Body of pancreas (tissue), 4 donors: ENCODE measurements around the gene CDK14. TPM values are rescaled to one million over a fixed set of nuclear protein-coding genes. Genes with fewer than 3 reads are reported as not detected.

Experiments used
- ATAC-seq: fragments of 150-250 bp; one replicate; pipeline ENCODE4 v1.9.1; 2016
- DNase-seq, 4 donors: peaks; one replicate each; pipeline ENCODE4 v3.0.0-alpha.2; 2019
- H3K27ac ChIP-seq, 4 donors: fragments of 200-600 bp; sonication (generic); 1 replicate in 3 of 4; 2 replicates in 1 of 4; pipeline versions ENCODE4 v1.5.1 to v1.6.1; 2016 to 2019; ENCODE audit warnings: mild to moderate bottlenecking in 1 of 4, mixed read lengths in 1 of 4, moderate library complexity in 1 of 4
- H3K27me3 ChIP-seq, 2 donors: fragments of 200-600 bp; sonication (generic); one replicate each; pipeline ENCODE4 v1.6.0; 2016; ENCODE audit warnings: mild to moderate bottlenecking in 1 of 2
- H3K36me3 ChIP-seq, 2 donors: fragments of 200-600 bp; sonication (generic); replicated peaks in 1 of 2; 2 replicates each; pipeline ENCODE4 v1.5.1; 2016; ENCODE audit warnings: low read depth in 2 of 2; ENCODE audit not compliant: insufficient read depth in 1 of 2
- H3K4me1 ChIP-seq: fragments of 200-600 bp; sonication (generic); one replicate; pipeline ENCODE4 v1.6.0; 2016
- H3K4me3 ChIP-seq, 2 donors: fragments of 200-600 bp; sonication (generic); 1 replicate in 1 of 2; 2 replicates in 1 of 2; pipeline ENCODE4 v1.5.1; 2016 to 2019
- H3K9me3 ChIP-seq, 3 donors: fragments of 200-600 bp; sonication (generic); 1 replicate in 2 of 3; 2 replicates in 1 of 3; pipeline ENCODE4 v1.5.1; 2016
- CTCF ChIP-seq, 7 experiments: fragments of 450-650 bp in 4 of 7; fragments of 200-600 bp in 3 of 7; sonication (generic) in 3 of 7; IDR thresholded peaks; one replicate each; pipeline ENCODE4 v1.5.1; 2016 to 2019; ENCODE audit warnings: antibody characterized with exemption in 7 of 7
- POLR2A ChIP-seq, 3 donors: fragments of 450-650 bp; IDR thresholded peaks; one replicate each; pipeline ENCODE4 v1.6.1; 2016; ENCODE audit warnings: antibody characterized with exemption in 3 of 3, mild to moderate bottlenecking in 2 of 3
- WGBS, 2 donors: methylation state at CpG; one replicate each; pipeline ENCODE4 v1.1.5; 2017; 5-methylcytosine and 5-hydroxymethylcytosine counted together
- intact Hi-C: fragments of 100-400 bp; cut with DNase I; formaldehyde crosslinking; loops from one replicate; pipeline ENCODE4 v1.15.1; 2023
- total RNA-seq, 2 donors: library from RNA; depleted of rRNA; stranded (reverse); fragments of >200 nt; gene quantifications; one replicate each; pipeline ENCODE4 v1.1.0, GENCODE V29; 2016

Gene CDK14
- total RNA-seq, 2 donors from 2014 or later: 21.8 to 35.6 TPM

- ATAC-seq: no peak
These were observed 78.5 kb downstream of the CDK14 start for GRCh38 chr7:90674625-90675024.

GRCh38 chr7:90675982-90676381 is 79.9 kb downstream of the CDK14 start:
- Histone ChIP-seq H3K9me3 (no peaks in the 10 kb centered on the region), H3K27ac (no peak overlapping the region), H3K36me3 (no peaks in the 10 kb centered on the region), H3K4me1 (peaks cover 8% of the 10 kb centered on the region), H3K4me3 (no peak overlapping the region), H3K27me3 (no peaks in the 10 kb centered on the region)
- no peak for DNase-seq
- 91 to 94% methylated on average over 3 of the region's 3 CpGs for WGBS, 2 donors
- intact Hi-C loops: no loop called here
- TF ChIP-seq POLR2A (IDR thresholded peaks at IDR 0.05): no peak
- no peak for TF ChIP-seq CTCF (IDR thresholded peaks at IDR 0.05)
- ATAC-seq: no peak

More at GRCh38 chr7:90674625-90675024, 78.5 kb downstream of the CDK14 start:
- Histone ChIP-seq H3K4me3 (no peak overlapping the region), H3K27ac (no peak overlapping the region), H3K4me1 (peaks cover 8% of the 10 kb centered on the region), H3K27me3 (no peaks in the 10 kb centered on the region), H3K9me3 (no peaks in the 10 kb centered on the region), H3K36me3 (no peaks in the 10 kb centered on the region)
- intact Hi-C loops: no loop called here
- TF ChIP-seq CTCF (IDR thresholded peaks at IDR 0.05): no peak
- no peak for DNase-seq
- 68 to 75% methylated on average over 1 of the region's 1 CpG for WGBS, 2 donors

GRCh38 chr7:90677486-90678404 is 81.6 kb downstream of the CDK14 start:
- no peaks in the 10 kb centered on the region for H3K36me3 ChIP-seq
- no peak overlapping the region for H3K27ac ChIP-seq
- DNase-seq (no peak), ATAC-seq (no peak)
- H3K4me3 ChIP-seq: no peak overlapping the region
- TF ChIP-seq CTCF (IDR thresholded peaks at IDR 0.05) (no peak), POLR2A (IDR thresholded peaks at IDR 0.05) (no peak)
- WGBS, 2 donors: 39% methylated on average over 10 of the region's 10 CpGs
- H3K9me3 ChIP-seq: no peaks in the 10 kb centered on the region
- intact Hi-C loops: no loop called here
- peaks cover 8% of the 10 kb centered on the region for H3K4me1 ChIP-seq
- H3K27me3 ChIP-seq: no peaks in the 10 kb centered on the region

- intact Hi-C loops: no loop called here
- no peak overlapping the region for H3K4me3 ChIP-seq
- peaks cover 8% of the 10 kb centered on the region for H3K4me1 ChIP-seq
- no peak overlapping the region for H3K27ac ChIP-seq
- DNase-seq: no peak
- ATAC-seq: no peak
- TF ChIP-seq POLR2A (IDR thresholded peaks at IDR 0.05) (no peak), CTCF (IDR thresholded peaks at IDR 0.05) (no peak)
- H3K9me3 ChIP-seq: no peaks in the 10 kb centered on the region
- H3K36me3 ChIP-seq: no peaks in the 10 kb centered on the region
- 42 to 46% methylated on average over 3 of the region's 3 CpGs for WGBS, 2 donors
- H3K27me3 ChIP-seq: no peaks in the 10 kb centered on the region
These were observed 82.9 kb downstream of the CDK14 start for GRCh38 chr7:90678986-90679385.

- no peak for ATAC-seq
- H3K36me3 ChIP-seq: no peaks in the 10 kb centered on the region
- peaks cover 8% of the 10 kb centered on the region for H3K4me1 ChIP-seq
- no peak overlapping the region for H3K27ac ChIP-seq
- intact Hi-C loops: no loop called here
- H3K27me3 ChIP-seq: no peaks in the 10 kb centered on the region
- no peak for DNase-seq
- no peaks in the 10 kb centered on the region for H3K9me3 ChIP-seq
- WGBS, 2 donors: 86 to 99% methylated on average over 4 of the region's 4 CpGs
- TF ChIP-seq POLR2A (IDR thresholded peaks at IDR 0.05) (no peak), CTCF (IDR thresholded peaks at IDR 0.05) (no peak)
- no peak overlapping the region for H3K4me3 ChIP-seq
These were observed 84.4 kb downstream of the CDK14 start for GRCh38 chr7:90680484-90680883.
